Thyroid gland (tissue), 4 donors: ENCODE results near the gene B3GNT7.

Source experiments
- CTCF ChIP-seq, 6 experiments: fragments of 200-600 bp in 3 of 6; fragments of 450-650 bp in 3 of 6; sonication (generic) in 3 of 6; IDR thresholded peaks; one replicate each; pipeline ENCODE4 v1.5.1; 2016 to 2019; ENCODE audit warnings: antibody characterized with exemption in 6 of 6, mild to moderate bottlenecking in 2 of 6, inconsistent platforms in 1 of 6, moderate library complexity in 1 of 6
- POLR2A ChIP-seq, 2 donors: fragments of 450-650 bp; IDR thresholded peaks; one replicate each; pipeline ENCODE4 v1.6.1; 2017; ENCODE audit warnings: antibody characterized with exemption in 2 of 2, mild to moderate bottlenecking in 2 of 2, moderate library complexity in 1 of 2

- TF ChIP-seq CTCF (IDR thresholded peaks at IDR 0.05) (no peak), POLR2A (IDR thresholded peaks at IDR 0.05) (no peak)
Measured at GRCh38 chr2:231364061-231364460, 31.4 kb upstream of the B3GNT7 start.
